Limb (tissue), 2 donors: Measurements from ENCODE around the gene AJAP1.
A peak's percentile ranks its signal among the peaks of the same experiment; 100 is the strongest.

Experiments
- DNase-seq, 2 donors: peaks; one replicate each; pipeline ENCODE4 v3.0.0-alpha.2; 2016; ENCODE audit errors: extremely low spot score in 2 of 2

Gene AJAP1

GRCh38 chr1:4630561-4630960 lies 23.8 kb upstream of the AJAP1 start:
- no peak for DNase-seq

GRCh38 chr1:4631321-4631720 lies 23.1 kb upstream of the AJAP1 start:
- DNase-seq = no peak

GRCh38 chr1:4633346-4633745 lies 21.1 kb upstream of the AJAP1 start:
- DNase-seq = no peak

- no peak for DNase-seq
These were observed 20.1 kb upstream of the AJAP1 start for GRCh38 chr1:4634156-4634792.

- no peak for DNase-seq
These were observed 19.5 kb upstream of the AJAP1 start for GRCh38 chr1:4634793-4635406.

- DNase-seq = no peak
These were observed 18.2 kb upstream of the AJAP1 start for GRCh38 chr1:4636186-4636585.

- DNase-seq = peak in 1 of 2 donors; percentile 12
These were observed 17.6 kb upstream of the AJAP1 start for GRCh38 chr1:4636644-4637380.

- DNase-seq = peak in 1 of 2 donors; percentile 27
These were observed 16.6 kb upstream of the AJAP1 start for GRCh38 chr1:4637616-4638344.

- DNase-seq = peak in 1 of 2 donors; percentile 14
These were observed 16.1 kb upstream of the AJAP1 start for GRCh38 chr1:4638345-4638729.

- no peak for DNase-seq
These were observed 13.5 kb upstream of the AJAP1 start for GRCh38 chr1:4640931-4641330.

- no peak for DNase-seq
These were observed 7.0 kb upstream of the AJAP1 start for GRCh38 chr1:4647391-4647790.

GRCh38 chr1:4648657-4649056 lies 5.8 kb upstream of the AJAP1 start:
- DNase-seq = no peak

- no peak for DNase-seq
These were observed 3.9 kb upstream of the AJAP1 start for GRCh38 chr1:4650481-4650880.

GRCh38 chr1:4650981-4651380 lies 3.4 kb upstream of the AJAP1 start:
- no peak for DNase-seq

GRCh38 chr1:4652631-4653327 lies 1.6 kb upstream of the AJAP1 start:
- peak; percentile 60 to 84 for DNase-seq

GRCh38 chr1:4653328-4653660 lies 1.1 kb upstream of the AJAP1 start:
- DNase-seq = no peak

GRCh38 chr1:4654764-4655673 lies 610 bp downstream of the AJAP1 start:
- DNase-seq = peak in 1 of 2 donors; percentile 53

GRCh38 chr1:4655674-4656532 lies 1.5 kb downstream of the AJAP1 start:
- DNase-seq = peak; percentile 74 to 86

GRCh38 chr1:4656533-4657140 lies 2.2 kb downstream of the AJAP1 start:
- DNase-seq = no peak
